Purkinje cell (primary cell): ENCODE measurements around the gene RTTN. TPM values are rescaled to one million over a fixed set of nuclear protein-coding genes. Genes with fewer than 3 reads are reported as not detected.

Experiments used
- polyA plus RNA-seq: library from polyadenylated mRNA; unstranded; fragments of >200 nt; fragmentation: Nextera tagmentation; gene quantifications from 2 replicates; pipeline ENCODE4 v1.2.1, GENCODE V29; 2014

Gene RTTN, protein sequence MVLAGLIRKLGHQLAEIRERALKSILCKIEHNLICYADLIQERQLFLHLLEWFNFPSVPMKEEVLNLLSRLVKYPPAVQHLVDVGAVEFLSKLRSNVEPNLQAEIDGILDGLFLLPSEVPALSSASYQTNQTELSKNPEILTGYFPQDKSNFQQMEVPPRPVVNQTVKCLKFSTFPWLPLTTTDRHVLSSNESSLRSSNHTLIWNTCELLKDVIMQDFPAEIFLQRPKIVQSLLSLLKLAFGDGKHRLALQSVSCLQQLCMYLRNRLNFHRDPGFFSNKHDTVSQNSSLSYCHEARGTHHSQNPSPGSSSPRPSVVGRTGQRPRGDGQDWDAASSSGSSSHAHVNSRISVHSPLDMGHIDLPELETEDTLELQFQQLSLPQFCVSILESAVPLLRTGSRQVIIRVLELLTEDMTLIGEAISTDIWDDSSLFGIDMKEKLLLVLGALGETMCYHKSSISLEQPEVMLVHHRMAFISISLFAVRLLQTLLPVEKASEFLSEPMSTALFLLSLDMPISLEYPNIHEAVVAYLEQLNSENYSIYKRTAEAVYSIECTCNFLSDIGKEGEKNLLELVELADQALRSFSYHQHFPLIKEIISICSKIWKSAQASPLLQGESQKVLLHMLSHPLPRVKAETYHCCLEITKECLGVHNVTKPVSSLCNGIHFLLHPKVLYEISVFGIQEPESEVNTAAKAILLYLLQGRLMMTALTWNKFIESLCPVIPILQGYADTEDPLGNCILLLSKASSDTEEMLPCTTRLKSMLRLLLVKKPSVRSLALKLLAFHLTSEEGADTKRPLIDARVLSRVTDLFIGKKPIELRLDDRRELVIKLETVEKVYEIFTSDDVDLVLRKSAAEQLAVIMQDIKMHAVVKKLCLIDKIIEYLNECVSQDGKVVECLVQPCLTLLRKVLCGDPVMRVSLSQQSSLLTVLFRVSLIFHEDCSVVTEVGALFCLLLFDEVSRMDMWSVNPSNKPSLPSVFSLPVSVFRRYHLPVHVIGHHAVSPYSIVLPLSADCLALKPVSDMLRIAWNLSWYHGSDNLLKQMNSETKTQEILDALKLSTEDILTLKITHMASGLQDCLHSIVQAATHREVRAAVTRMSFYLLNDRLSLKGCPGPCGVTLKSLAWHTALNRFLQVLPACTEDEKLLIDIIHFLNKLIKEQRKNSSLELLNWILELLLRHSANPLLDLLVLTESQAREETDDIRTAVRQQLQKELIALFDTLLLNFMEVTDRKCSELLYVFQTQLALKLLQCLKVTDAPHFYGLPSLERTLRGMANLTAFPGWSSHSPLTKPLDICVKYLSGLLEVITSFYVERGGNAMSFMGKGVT (N-terminal part only)
- polyA plus RNA-seq: 2.4 and 5.6 TPM in 2 replicates

DNA sequence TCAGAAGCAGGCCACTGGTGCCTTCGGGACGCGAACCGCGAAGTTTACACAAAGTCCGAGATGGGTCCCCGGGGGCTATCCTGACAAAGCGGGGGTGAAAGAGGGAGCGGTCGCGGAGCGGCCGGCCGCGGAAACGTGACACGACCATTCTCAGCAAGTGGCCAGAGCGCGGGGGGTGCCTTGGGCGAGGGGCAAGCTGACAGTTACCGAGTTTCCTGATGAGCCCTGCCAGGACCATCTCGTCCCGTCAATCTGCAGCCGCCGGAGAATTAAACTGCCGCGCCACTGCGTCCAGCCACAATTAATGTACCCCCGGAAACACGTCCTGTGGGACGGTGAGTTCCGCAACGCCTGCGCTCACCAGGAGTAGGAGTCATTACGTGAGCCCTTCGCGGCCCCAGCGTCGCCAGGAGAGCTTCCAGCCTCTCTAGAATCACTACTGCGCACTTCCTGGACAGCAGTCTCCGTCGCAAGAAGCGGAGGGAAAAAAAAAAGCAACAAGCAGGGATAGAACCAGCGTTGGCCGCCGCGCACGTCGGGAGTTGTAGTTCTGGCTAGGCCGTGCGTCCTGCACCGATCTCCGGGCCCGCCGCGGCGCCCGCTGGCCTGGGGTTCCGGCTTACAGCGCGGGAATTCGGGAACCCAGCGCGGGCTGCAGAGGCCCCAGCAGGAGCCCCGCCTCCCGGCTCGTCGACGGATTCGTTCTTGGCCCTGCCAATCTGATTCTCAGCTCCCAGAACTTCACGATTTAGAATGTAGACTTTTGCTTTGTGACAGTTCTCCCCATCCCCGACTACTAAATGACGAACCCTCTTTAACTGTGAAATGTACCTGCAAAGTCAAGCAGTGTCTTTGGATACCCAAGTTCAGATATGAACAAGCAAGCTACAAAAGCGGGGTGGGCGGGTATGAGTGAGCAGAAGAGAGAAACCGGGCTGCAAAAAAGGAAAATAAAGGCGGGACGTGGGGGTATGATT is at the start of gene RTTN:
TSS of gene RTTN (minus strand) at position 267 of the 977 bp plus-strand sequence. CDS start at position 238, 29 bp downstream.

Other genes with a start within 250 kb of the RTTN start
- gene SOCS6, start 83.4 kb upstream of the RTTN start, polyA plus RNA-seq: 5.0 and 8.6 TPM in 2 replicates